Measurements from ENCODE around the gene SMURF1.

DNA sequence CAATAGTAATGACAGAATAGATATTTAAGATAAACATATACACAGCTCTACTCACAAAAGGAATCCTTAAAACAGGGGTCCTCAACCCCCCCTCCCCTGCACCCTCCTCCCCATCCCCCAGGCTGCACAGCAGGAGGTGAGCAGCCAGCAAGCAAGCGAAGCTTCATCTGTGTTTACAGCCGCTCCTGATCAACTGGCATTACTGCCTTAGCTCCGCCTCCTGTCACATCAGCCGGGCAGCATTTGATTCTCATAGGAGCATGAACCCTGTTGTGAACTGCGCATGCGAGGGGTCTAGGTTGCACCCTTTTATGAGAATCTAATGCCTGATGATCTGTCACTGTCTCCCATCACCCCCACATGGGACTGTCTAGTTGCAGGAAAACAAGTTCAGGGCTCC, 65.5 kb downstream of the SMURF1 start:
- TF ChIP-seq POLR2A (IDR thresholded peaks at IDR 0.05): no peak
- TF ChIP-seq, protein P1, sequence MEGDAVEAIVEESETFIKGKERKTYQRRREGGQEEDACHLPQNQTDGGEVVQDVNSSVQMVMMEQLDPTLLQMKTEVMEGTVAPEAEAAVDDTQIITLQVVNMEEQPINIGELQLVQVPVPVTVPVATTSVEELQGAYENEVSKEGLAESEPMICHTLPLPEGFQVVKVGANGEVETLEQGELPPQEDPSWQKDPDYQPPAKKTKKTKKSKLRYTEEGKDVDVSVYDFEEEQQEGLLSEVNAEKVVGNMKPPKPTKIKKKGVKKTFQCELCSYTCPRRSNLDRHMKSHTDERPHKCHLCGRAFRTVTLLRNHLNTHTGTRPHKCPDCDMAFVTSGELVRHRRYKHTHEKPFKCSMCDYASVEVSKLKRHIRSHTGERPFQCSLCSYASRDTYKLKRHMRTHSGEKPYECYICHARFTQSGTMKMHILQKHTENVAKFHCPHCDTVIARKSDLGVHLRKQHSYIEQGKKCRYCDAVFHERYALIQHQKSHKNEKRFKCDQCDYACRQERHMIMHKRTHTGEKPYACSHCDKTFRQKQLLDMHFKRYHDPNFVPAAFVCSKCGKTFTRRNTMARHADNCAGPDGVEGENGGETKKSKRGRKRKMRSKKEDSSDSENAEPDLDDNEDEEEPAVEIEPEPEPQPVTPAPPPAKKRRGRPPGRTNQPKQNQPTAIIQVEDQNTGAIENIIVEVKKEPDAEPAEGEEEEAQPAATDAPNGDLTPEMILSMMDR (IDR thresholded peaks at IDR 0.05): no peak
- no peak for TF ChIP-seq POLR2AphosphoS5 (IDR thresholded peaks at IDR 0.05)
- TF ChIP-seq EP300 (IDR thresholded peaks at IDR 0.05; ENCODE audit: low read depth): no peak
